Chondrocyte (in vitro differentiated cells): ENCODE results near the gene PEPD. TPM values are rescaled to one million over a fixed set of nuclear protein-coding genes. Genes with fewer than 3 reads are reported as not detected.

Experiments used
- DNase-seq: peaks from one replicate; pipeline ENCODE4 v3.0.0; 2021; ENCODE audit warnings: mixed read lengths, low spot score
- H3K27ac Mint-ChIP-seq: one replicate; pipeline ENCODE4 v1.8.0; 2021; ENCODE audit warnings: mild to moderate bottlenecking, moderate library complexity, mixed read lengths; ENCODE audit not compliant: unreplicated experiment
- H3K27me3 Mint-ChIP-seq: 2 replicates; pipeline ENCODE4 v1.8.0; 2021; ENCODE audit warnings: low read depth, mixed read lengths
- H3K36me3 Mint-ChIP-seq: 2 replicates; pipeline ENCODE4 v1.8.0; 2021; ENCODE audit warnings: low read depth, mixed read lengths
- H3K4me1 Mint-ChIP-seq: 2 replicates; pipeline ENCODE4 v1.8.0; 2021; ENCODE audit warnings: low read depth, mild to moderate bottlenecking, mixed read lengths
- H3K4me3 Mint-ChIP-seq: one replicate; pipeline ENCODE4 v1.8.0; 2021; ENCODE audit warnings: mild to moderate bottlenecking, moderate library complexity, mixed read lengths; ENCODE audit not compliant: unreplicated experiment
- H3K9me3 Mint-ChIP-seq: 2 replicates; pipeline ENCODE4 v1.8.0; 2021; ENCODE audit warnings: low read depth, mixed read lengths
- CTCF ChIP-seq: fragments of 200-600 bp; sonication (generic); IDR thresholded peaks from 2 replicates; pipeline ENCODE4 v1.5.0; 2021; ENCODE audit warnings: antibody characterized with exemption, mild to moderate bottlenecking, moderate library complexity
- total RNA-seq: library from RNA; stranded (reverse); gene quantifications from 3 replicates; pipeline ENCODE4 v1.2.1, GENCODE V29; 2021

PEPD gene
- total RNA-seq, 1 donor from 2014 or later: 55.6 TPM

DNA sequence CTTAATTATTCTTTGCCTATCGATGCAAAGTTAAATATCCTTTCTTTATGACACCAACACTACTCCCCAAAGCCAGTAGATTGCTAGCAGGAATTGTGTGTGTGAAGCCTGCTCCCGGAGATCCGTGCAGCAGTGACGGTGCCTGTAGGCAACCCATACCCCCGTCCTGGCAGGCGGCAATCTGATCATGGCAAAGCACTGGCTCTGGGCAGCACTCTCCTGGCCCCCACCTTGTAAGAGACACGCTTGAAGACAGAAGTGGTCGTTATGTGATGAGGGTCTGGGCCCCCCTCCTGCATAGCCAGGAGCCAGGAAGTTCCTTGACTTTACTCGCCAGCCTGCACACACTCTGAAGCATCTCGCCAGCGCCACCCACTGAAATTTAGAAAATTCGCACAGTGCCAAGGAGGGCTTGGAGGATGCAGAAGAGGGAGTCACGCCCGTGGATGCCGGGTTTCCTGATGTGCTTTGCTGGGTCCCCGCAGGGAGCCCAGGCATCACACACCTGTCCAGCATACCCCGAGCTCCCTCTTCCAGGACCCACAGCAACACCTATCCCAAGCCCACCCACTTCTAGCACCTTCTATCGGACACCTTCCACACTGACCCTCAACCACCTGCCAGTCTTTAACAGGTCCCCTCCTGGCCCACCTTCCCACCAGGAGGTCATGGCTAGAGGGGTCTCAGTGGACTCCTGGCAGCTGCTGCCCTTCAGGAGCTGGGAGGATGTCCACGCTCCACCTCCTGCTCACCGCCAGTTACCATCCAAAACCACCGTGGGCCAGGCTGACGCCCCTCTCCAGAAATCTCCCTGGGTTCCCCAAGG, 93.6 kb downstream of the PEPD start:
- Mint-ChIP-seq H3K36me3 (peaks cover 1% of the 10 kb centered on the region), H3K27me3 (peaks cover 2% of the 10 kb centered on the region), H3K4me1 (no peaks in the 10 kb centered on the region), H3K9me3 (no peaks in the 10 kb centered on the region), H3K4me3 (no peak overlapping the region), H3K27ac (no peak overlapping the region)
- TF ChIP-seq CTCF: no peak
- DNase-seq: peak; percentile 66

GRCh38 chr19:33426621-33427361, 94.8 kb downstream of the PEPD start:
- Mint-ChIP-seq H3K36me3 (peaks cover 1% of the 10 kb centered on the region), H3K9me3 (no peaks in the 10 kb centered on the region), H3K4me3 (no peak overlapping the region), H3K4me1 (no peaks in the 10 kb centered on the region), H3K27me3 (peaks cover 2% of the 10 kb centered on the region), H3K27ac (no peak overlapping the region)
- DNase-seq: peak; percentile 65
- TF ChIP-seq CTCF: no peak

DNA sequence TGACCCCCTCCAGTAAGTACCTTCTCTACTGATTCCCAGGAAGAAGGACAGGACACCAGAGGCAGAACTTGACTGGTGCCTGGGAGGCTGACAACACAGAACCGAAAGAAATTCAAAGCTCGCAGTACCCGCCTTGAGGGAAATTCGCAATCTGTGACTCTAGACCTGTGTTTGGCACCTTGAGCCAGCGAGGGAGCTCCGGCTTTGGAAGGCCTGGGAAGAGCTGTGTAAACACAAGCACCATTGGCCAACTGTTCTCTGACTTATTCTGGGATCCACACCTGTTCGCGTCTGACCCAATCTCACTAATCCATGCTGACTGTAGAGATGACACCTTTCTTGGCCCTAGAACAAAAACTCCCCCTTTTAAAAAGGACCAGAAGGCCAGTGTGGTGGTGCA, 97.4 kb downstream of the PEPD start:
- Mint-ChIP-seq H3K4me1 (no peaks in the 10 kb centered on the region), H3K27me3 (no peaks in the 10 kb centered on the region), H3K27ac (no peak overlapping the region), H3K9me3 (no peaks in the 10 kb centered on the region), H3K36me3 (peaks cover 1% of the 10 kb centered on the region), H3K4me3 (no peak overlapping the region)
- TF ChIP-seq CTCF: no peak
- no peak for DNase-seq

- no peaks in the 10 kb centered on the region for H3K9me3 Mint-ChIP-seq
- no peak overlapping the region for H3K27ac Mint-ChIP-seq
- no peaks in the 10 kb centered on the region for H3K4me1 Mint-ChIP-seq
- no peak for TF ChIP-seq CTCF
- H3K4me3 Mint-ChIP-seq: no peak overlapping the region
- H3K27me3 Mint-ChIP-seq: no peaks in the 10 kb centered on the region
- no peaks in the 10 kb centered on the region for H3K36me3 Mint-ChIP-seq
- DNase-seq: no peak
These were observed 99.0 kb downstream of the PEPD start for GRCh38 chr19:33422369-33423180.

DNA sequence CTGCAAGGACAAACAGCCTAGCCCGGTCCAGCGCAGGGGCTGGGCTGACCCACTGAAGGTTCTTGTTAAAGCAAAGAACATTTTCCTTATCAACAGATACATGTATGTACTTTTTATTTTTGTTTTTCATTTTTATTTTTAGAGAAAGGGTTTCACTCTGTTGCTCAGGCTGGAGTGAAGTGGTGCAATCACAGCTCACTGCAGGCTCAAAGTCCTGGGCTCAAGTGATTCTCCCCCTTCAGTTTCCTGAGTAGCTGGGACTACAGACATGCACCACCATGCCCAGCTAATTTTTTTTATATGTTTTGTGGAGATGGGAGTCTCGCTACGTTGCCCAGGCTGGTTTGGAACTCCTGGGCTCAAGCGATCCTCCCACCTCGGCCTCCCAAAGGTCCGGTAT, 100.2 kb downstream of the PEPD start:
- no peaks in the 10 kb centered on the region for H3K27me3 Mint-ChIP-seq
- no peaks in the 10 kb centered on the region for H3K36me3 Mint-ChIP-seq
- no peaks in the 10 kb centered on the region for H3K9me3 Mint-ChIP-seq
- no peak for TF ChIP-seq CTCF
- H3K27ac Mint-ChIP-seq: no peak overlapping the region
- H3K4me1 Mint-ChIP-seq: peaks cover 3% of the 10 kb centered on the region
- H3K4me3 Mint-ChIP-seq: no peak overlapping the region
- DNase-seq: peak; percentile 38
